Karpas-422 (cell line): ENCODE data around the gene ARHGAP10. TPM values are rescaled to one million over a fixed set of nuclear protein-coding genes. Genes with fewer than 3 reads are reported as not detected.
"Not testable (repeated sequence)": the region's sequence is repeated elsewhere in the genome, so short reads cannot be mapped to it uniquely, and the experiment has no call there.

Source experiments
- DNase-seq: peaks from one replicate; pipeline ENCODE4 v3.0.0-alpha.2; 2015
- H2AFZ ChIP-seq: fragments of 200-600 bp; sonication (generic); 2 replicates; pipeline ENCODE4 v1.6.1; 2014; ENCODE audit warnings: antibody characterized with exemption, low read length, mixed read lengths
- H3K27ac ChIP-seq: fragments of 200-600 bp; sonication (generic); 2 replicates; pipeline ENCODE4 v1.5.1; 2014; ENCODE audit warnings: mild to moderate bottlenecking, low read length, moderate library complexity
- H3K27me3 ChIP-seq: fragments of 200-600 bp; sonication (generic); 2 replicates; pipeline ENCODE4 v1.6.1; 2014; ENCODE audit warnings: low read length, mixed read lengths
- H3K36me3 ChIP-seq: fragments of 200-600 bp; sonication (generic); 2 replicates; pipeline ENCODE4 v1.6.1; 2014; ENCODE audit warnings: low read length, mixed read lengths; ENCODE audit not compliant: insufficient read depth
- H3K4me1 ChIP-seq: fragments of 200-600 bp; sonication (generic); 2 replicates; pipeline ENCODE4 v1.6.1; 2014; ENCODE audit warnings: mild to moderate bottlenecking, low read length, mixed read lengths
- H3K4me2 ChIP-seq: fragments of 200-600 bp; sonication (generic); 2 replicates; pipeline ENCODE4 v1.6.1; 2014; ENCODE audit warnings: low read length, low read depth, mild to moderate bottlenecking; ENCODE audit not compliant: poor library complexity, severe bottlenecking
- H3K4me3 ChIP-seq: fragments of 200-600 bp; sonication (generic); 2 replicates; pipeline ENCODE4 v1.5.1; 2014; ENCODE audit warnings: mild to moderate bottlenecking, antibody characterized with exemption, low read length, mixed read lengths
- H3K79me2 ChIP-seq: fragments of 200-600 bp; sonication (generic); 2 replicates; pipeline ENCODE4 v1.6.1; 2014; ENCODE audit warnings: mild to moderate bottlenecking, low read length, mixed read lengths
- H3K9ac ChIP-seq: fragments of 200-600 bp; sonication (generic); 2 replicates; pipeline ENCODE4 v1.6.0; 2014; ENCODE audit warnings: low read length
- H3K9me2 ChIP-seq: fragments of 200-600 bp; sonication (generic), shearing (Covaris generic); replicated peaks from 2 replicates; pipeline ENCODE4 v1.6.0; 2014; ENCODE audit warnings: mild to moderate bottlenecking, low read length, moderate library complexity; ENCODE audit not compliant: insufficient read depth
- H3K9me3 ChIP-seq: fragments of 300-700, 200-600 bp; sonication (generic); 2 replicates; pipeline ENCODE4 v1.6.1; 2014; ENCODE audit warnings: low read length, mixed read lengths
- H4K20me1 ChIP-seq: fragments of 200-600 bp; sonication (generic); 2 replicates; pipeline ENCODE4 v1.6.1; 2014; ENCODE audit warnings: mild to moderate bottlenecking, antibody characterized with exemption, low read length, low read depth; ENCODE audit not compliant: insufficient read depth
- total RNA-seq: library from RNA; depleted of rRNA; stranded (reverse); fragments of >200 nt; shearing (Covaris generic); gene quantifications from 2 replicates; pipeline ENCODE4 v1.2.3, GENCODE V29; 2014; ENCODE audit warnings: low replicate concordance

The ARHGAP10 gene
- total RNA-seq, 1 experiment from 2014 or later: 0.41 TPM

DNA sequence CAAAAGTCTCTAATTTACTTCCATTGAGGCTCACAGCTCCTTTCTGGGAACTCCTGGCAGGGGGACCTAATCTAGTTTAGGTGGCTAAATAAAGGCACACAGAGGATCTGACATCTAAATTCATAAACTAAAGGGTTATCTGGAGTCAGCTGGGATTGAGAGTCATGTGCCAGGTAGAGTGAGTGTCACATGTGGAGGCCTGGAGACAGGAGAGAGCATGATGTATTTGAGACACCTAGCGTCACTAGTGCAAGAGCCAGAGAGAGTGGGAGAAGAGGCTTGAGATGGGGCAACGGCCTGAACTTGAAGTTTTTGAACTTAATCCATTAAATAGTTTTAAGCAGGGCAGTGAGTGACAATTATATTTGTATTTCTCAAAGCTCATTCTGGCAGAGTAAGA is 152.6 kb downstream of the ARHGAP10 start:
- Histone ChIP-seq H3K27ac (no peak overlapping the region), H3K36me3 (no peaks in the 10 kb centered on the region), H3K27me3 (no peaks in the 10 kb centered on the region), H3K4me3 (no peak overlapping the region), H3K79me2 (no peaks in the 10 kb centered on the region), H3K4me1 (no peaks in the 10 kb centered on the region), H2AFZ (no peak overlapping the region), H3K4me2 (no peak overlapping the region), H3K9ac (no peak overlapping the region), H4K20me1 (no peaks in the 10 kb centered on the region), H3K9me2 (no peaks in the 10 kb centered on the region), H3K9me3 (no peaks in the 10 kb centered on the region)
- no peak for DNase-seq

DNA sequence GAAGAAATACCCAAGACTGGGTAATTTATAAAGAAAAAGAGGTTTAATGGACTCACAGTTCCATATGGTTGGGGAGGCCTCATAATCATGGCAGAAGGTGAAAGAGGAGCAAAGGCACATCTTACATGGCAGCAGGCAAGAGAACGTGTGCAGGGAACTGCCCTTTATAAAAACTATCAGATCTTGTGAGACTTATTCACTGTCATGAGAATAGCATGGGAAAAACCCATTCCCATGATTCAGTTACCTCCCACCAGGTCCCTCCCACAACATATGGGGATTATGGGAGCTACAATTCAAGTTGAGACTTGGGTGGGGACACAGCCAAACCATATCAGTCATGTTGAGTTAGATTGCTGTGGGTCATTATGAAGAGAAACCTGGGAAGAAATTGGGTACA is 153.3 kb downstream of the ARHGAP10 start:
- not testable (repeated sequence) for H3K27ac ChIP-seq

GRCh38 chr4:147891476-147892115 is 159.7 kb downstream of the ARHGAP10 start:
- Histone ChIP-seq H3K27ac (no peak overlapping the region), H3K79me2 (no peaks in the 10 kb centered on the region), H3K9me2 (no peaks in the 10 kb centered on the region), H2AFZ (no peak overlapping the region), H4K20me1 (no peaks in the 10 kb centered on the region), H3K9me3 (peaks cover 3% of the 10 kb centered on the region; the same call in 1 of the 2 replicates), H3K36me3 (no peaks in the 10 kb centered on the region), H3K27me3 (no peaks in the 10 kb centered on the region), H3K4me2 (peak overlapping the region; percentile 48), H3K4me3 (peak overlapping the region; percentile 6; the same call in 1 of the 2 replicates), H3K4me1 (no peaks in the 10 kb centered on the region), H3K9ac (no peak overlapping the region)
- DNase-seq: no peak

More for the DNA sequence above, 153.3 kb downstream of the ARHGAP10 start:
- not testable (repeated sequence) for H3K4me3 ChIP-seq, H3K9me3 ChIP-seq, H2AFZ ChIP-seq, H3K4me2 ChIP-seq, H4K20me1 ChIP-seq, H3K36me3 ChIP-seq, DNase-seq, H3K9me2 ChIP-seq, H3K79me2 ChIP-seq, H3K4me1 ChIP-seq, H3K9ac ChIP-seq, H3K27me3 ChIP-seq

- Histone ChIP-seq H3K4me3 (no peak overlapping the region), H3K27ac (no peak overlapping the region), H2AFZ (no peak overlapping the region), H3K36me3 (no peaks in the 10 kb centered on the region), H3K9me3 (peaks cover 3% of the 10 kb centered on the region; the same call in 1 of the 2 replicates), H3K4me2 (no peak overlapping the region), H3K27me3 (no peaks in the 10 kb centered on the region), H3K4me1 (no peaks in the 10 kb centered on the region), H3K9me2 (no peaks in the 10 kb centered on the region), H3K9ac (no peak overlapping the region), H4K20me1 (no peaks in the 10 kb centered on the region), H3K79me2 (no peaks in the 10 kb centered on the region)
- DNase-seq: no peak
Observed at GRCh38 chr4:147899512-147899911, 167.6 kb downstream of the ARHGAP10 start.

GRCh38 chr4:147901388-147901787 is 169.5 kb downstream of the ARHGAP10 start:
- DNase-seq: no peak
- Histone ChIP-seq H3K9me2 (no peaks in the 10 kb centered on the region), H3K36me3 (no peaks in the 10 kb centered on the region)

GRCh38 chr4:147901916-147902315 is 170.0 kb downstream of the ARHGAP10 start:
- no peak for DNase-seq
- Histone ChIP-seq H3K4me2 (no peak overlapping the region), H3K27me3 (no peaks in the 10 kb centered on the region), H3K36me3 (no peaks in the 10 kb centered on the region), H4K20me1 (no peaks in the 10 kb centered on the region), H3K9ac (no peak overlapping the region), H3K79me2 (no peaks in the 10 kb centered on the region), H3K4me1 (no peaks in the 10 kb centered on the region), H3K9me3 (no peaks in the 10 kb centered on the region), H3K9me2 (no peaks in the 10 kb centered on the region), H3K4me3 (no peak overlapping the region), H2AFZ (no peak overlapping the region), H3K27ac (no peak overlapping the region)

More at GRCh38 chr4:147901388-147901787, 169.5 kb downstream of the ARHGAP10 start:
- no peak overlapping the region for H3K4me3 ChIP-seq
- H3K9ac ChIP-seq: no peak overlapping the region
- no peaks in the 10 kb centered on the region for H3K79me2 ChIP-seq
- no peaks in the 10 kb centered on the region for H4K20me1 ChIP-seq
- H3K4me2 ChIP-seq: no peak overlapping the region
- H2AFZ ChIP-seq: no peak overlapping the region
- no peaks in the 10 kb centered on the region for H3K27me3 ChIP-seq
- no peak overlapping the region for H3K27ac ChIP-seq
- no peaks in the 10 kb centered on the region for H3K4me1 ChIP-seq
- H3K9me3 ChIP-seq: no peaks in the 10 kb centered on the region

DNA sequence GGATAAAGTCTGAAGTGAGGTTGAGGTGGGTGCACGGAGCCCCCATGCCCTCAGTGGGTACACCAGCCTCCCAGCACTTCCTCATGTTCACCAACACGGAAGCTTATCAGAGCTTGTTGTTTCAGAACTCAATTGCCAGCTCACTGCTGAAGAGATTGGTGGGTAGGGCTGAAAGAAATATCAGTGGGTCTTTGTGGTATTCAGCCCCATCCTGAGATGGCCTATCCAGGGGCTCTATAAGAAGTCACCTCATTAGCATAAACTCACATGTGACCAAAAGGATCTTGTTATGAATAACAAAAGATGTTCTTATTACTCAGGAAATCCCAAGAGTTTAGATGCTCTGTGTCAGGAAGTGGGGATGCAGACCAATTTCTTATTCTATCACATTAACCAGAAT is 177.3 kb downstream of the ARHGAP10 start:
- no peaks in the 10 kb centered on the region for H3K9me3 ChIP-seq
- no peak overlapping the region for H3K9ac ChIP-seq
- no peak overlapping the region for H3K27ac ChIP-seq
- no peak overlapping the region for H3K4me3 ChIP-seq
- DNase-seq: no peak
- no peaks in the 10 kb centered on the region for H4K20me1 ChIP-seq
- no peak overlapping the region for H2AFZ ChIP-seq
- no peaks in the 10 kb centered on the region for H3K9me2 ChIP-seq
- H3K27me3 ChIP-seq: no peaks in the 10 kb centered on the region
- no peaks in the 10 kb centered on the region for H3K79me2 ChIP-seq
- no peaks in the 10 kb centered on the region for H3K36me3 ChIP-seq
- no peak overlapping the region for H3K4me2 ChIP-seq
- no peaks in the 10 kb centered on the region for H3K4me1 ChIP-seq

DNA sequence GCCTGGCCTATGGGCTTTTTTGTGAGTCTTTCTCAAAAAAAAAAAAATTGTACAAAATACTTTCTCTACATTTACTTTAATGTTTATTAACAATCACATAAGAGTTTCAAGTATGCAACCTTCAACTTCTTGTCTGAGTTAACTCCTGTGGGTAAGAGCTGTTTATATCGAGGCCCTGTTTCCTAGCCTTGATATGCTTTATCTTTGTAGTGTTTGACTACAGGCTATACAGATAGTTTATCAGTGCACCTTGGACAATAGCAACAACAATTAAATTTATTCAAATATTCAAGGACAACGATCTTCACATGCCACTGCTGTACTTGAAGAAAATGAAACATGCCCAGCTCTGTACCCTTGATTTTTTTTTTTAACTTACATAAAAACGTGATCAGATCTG is 178.4 kb downstream of the ARHGAP10 start:
- H3K4me3 ChIP-seq: no peak overlapping the region
- no peaks in the 10 kb centered on the region for H3K36me3 ChIP-seq
- H3K27ac ChIP-seq: no peak overlapping the region
- no peaks in the 10 kb centered on the region for H4K20me1 ChIP-seq
- no peaks in the 10 kb centered on the region for H3K27me3 ChIP-seq
- no peaks in the 10 kb centered on the region for H3K9me3 ChIP-seq
- H3K4me2 ChIP-seq: no peak overlapping the region
- H3K4me1 ChIP-seq: no peaks in the 10 kb centered on the region
- DNase-seq: no peak
- H3K9ac ChIP-seq: no peak overlapping the region
- H3K9me2 ChIP-seq: no peaks in the 10 kb centered on the region
- H2AFZ ChIP-seq: no peak overlapping the region
- no peaks in the 10 kb centered on the region for H3K79me2 ChIP-seq
